ENCODE data around the gene RUNX1. TPM values are rescaled to one million over a fixed set of nuclear protein-coding genes. Genes with fewer than 3 reads are reported as not detected.

The RUNX1 gene
- total RNA-seq, 1 donor from 2014 or later: 23.9 TPM

DNA sequence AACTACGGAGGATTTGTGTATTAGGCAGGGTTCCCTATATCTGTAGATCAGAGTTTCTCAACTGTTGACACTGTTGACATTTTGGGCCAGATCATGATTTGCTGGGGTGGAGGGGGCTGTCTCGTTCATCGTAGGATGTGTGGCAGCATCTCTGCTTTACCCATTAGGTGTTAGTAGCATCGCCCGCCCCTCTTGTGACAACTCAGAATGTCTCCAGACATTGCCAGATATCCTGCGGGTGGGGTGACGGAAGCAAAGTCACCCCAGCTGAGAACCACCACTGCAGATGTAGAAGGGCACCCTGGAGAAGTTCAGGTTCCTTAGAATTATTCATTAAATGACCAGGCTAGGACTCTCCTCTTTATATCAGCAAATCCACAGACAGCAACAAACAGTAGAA, 254.4 kb downstream of the RUNX1 start:
- TF ChIP-seq, protein P1, sequence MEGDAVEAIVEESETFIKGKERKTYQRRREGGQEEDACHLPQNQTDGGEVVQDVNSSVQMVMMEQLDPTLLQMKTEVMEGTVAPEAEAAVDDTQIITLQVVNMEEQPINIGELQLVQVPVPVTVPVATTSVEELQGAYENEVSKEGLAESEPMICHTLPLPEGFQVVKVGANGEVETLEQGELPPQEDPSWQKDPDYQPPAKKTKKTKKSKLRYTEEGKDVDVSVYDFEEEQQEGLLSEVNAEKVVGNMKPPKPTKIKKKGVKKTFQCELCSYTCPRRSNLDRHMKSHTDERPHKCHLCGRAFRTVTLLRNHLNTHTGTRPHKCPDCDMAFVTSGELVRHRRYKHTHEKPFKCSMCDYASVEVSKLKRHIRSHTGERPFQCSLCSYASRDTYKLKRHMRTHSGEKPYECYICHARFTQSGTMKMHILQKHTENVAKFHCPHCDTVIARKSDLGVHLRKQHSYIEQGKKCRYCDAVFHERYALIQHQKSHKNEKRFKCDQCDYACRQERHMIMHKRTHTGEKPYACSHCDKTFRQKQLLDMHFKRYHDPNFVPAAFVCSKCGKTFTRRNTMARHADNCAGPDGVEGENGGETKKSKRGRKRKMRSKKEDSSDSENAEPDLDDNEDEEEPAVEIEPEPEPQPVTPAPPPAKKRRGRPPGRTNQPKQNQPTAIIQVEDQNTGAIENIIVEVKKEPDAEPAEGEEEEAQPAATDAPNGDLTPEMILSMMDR (IDR thresholded peaks at IDR 0.05): no peak
- Mint-ChIP-seq H3K36me3 (ENCODE audit: unreplicated experiment) (peaks cover 31% of the 10 kb centered on the region), H3K4me3 (ENCODE audit: unreplicated experiment) (no peak overlapping the region), H3K27ac (ENCODE audit: unreplicated experiment) (peak overlapping the region; percentile 81), H3K9me3 (ENCODE audit: unreplicated experiment) (no peaks in the 10 kb centered on the region), H3K27me3 (ENCODE audit: unreplicated experiment) (no peaks in the 10 kb centered on the region), H3K4me1 (ENCODE audit: unreplicated experiment) (peaks cover 9% of the 10 kb centered on the region)
- DNase-seq (ENCODE audit: extremely low spot score, unreplicated experiment): no peak

DNA sequence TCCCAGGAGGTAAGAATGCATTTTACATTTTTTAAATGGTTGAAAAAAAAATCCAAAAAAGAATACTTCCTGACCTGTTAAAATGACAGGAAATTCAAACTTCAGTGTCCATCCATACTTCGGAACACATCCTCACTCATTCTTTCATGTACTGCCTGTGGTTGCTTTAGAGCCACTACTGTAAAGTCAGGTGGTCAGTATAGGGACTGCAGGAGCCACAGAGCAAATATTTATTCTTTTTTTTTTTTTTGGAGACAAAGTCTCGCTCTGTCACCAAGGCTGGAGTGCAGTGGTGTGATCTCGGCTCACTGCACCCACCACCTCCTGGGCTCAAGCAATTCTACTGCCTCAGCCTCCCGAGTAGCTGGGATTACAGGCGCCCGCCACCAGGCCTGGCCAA, 255.6 kb downstream of the RUNX1 start:
- TF ChIP-seq, protein P1 (IDR thresholded peaks at IDR 0.05): no peak
- H3K4me3 Mint-ChIP-seq (ENCODE audit: unreplicated experiment): no peak overlapping the region
- no peak overlapping the region for H3K27ac Mint-ChIP-seq (ENCODE audit: unreplicated experiment)
- H3K4me1 Mint-ChIP-seq (ENCODE audit: unreplicated experiment): peaks cover 9% of the 10 kb centered on the region
- no peaks in the 10 kb centered on the region for H3K9me3 Mint-ChIP-seq (ENCODE audit: unreplicated experiment)
- H3K36me3 Mint-ChIP-seq (ENCODE audit: unreplicated experiment): peaks cover 25% of the 10 kb centered on the region
- H3K27me3 Mint-ChIP-seq (ENCODE audit: unreplicated experiment): no peaks in the 10 kb centered on the region
- no peak for DNase-seq (ENCODE audit: extremely low spot score, unreplicated experiment)

DNA sequence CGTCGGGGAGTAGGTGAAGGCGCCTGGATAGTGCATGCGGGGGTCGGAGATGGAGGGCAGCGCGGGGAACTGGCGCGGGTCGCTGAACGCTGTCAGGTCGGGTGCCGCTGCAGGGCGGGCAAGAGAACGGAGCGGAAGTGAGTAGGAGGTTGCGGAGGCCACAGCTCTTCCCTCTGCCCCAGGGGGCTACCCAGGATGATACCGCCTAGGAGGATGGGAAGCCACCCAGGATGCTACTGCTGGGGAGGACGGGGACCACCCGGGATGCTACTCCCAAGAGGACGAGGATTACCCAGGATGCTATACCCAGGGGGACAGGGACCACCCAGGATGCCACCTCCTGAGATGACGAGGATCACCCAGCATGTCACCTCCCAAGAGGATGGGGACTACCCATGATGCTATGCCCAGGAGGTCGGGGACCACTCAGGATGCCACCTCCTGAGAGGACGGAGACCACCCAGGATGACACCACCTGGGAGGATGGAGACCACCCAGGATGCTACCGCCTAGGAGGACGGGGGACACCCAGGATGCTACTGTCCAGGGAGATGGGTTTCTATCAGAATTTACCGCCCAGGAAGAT, 256.5 kb downstream of the RUNX1 start:
- no peak for DNase-seq (ENCODE audit: extremely low spot score, unreplicated experiment)
- peaks cover 18% of the 10 kb centered on the region for H3K36me3 Mint-ChIP-seq (ENCODE audit: unreplicated experiment)
- H3K9me3 Mint-ChIP-seq (ENCODE audit: unreplicated experiment): no peaks in the 10 kb centered on the region
- no peak overlapping the region for H3K27ac Mint-ChIP-seq (ENCODE audit: unreplicated experiment)
- H3K4me3 Mint-ChIP-seq (ENCODE audit: unreplicated experiment): no peak overlapping the region
- no peaks in the 10 kb centered on the region for H3K27me3 Mint-ChIP-seq (ENCODE audit: unreplicated experiment)
- peaks cover 9% of the 10 kb centered on the region for H3K4me1 Mint-ChIP-seq (ENCODE audit: unreplicated experiment)
- TF ChIP-seq, protein P1 (IDR thresholded peaks at IDR 0.05): no peak

DNA sequence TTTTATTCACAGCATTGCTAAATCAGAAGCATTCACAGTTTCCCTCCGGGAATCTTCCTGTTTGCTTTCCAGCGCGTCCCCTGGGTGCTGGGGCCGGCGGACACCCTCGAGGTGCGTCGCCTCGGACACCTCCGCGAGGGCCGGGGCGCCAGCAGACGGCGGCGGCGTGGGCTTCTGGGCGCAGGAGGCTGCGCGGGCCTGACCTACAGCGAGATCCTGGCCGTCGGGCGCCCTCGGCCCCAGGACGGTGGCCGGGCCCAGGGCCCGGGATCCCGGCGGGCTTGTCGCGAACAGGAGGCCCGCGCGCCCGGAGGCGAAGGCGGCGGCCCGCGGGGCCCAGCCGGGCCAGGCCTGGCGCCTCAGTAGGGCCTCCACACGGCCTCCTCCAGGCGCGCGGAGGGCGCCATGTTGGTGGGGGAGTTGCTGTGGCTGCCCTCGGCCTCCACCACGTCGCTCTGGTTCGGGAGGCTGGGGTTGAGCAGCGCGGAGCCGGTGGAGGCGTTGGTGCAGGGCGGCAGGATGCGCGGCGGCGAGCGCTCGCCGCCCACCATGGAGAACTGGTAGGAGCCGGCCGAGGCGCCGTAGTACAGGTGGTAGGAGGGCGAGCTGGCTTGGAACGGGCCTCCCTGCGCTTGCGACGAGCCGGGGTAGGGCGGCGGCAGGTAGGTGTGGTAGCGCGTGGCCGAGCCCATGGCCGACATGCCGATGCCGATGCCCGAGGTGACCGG, 257.2 kb downstream of the RUNX1 start:
- TF ChIP-seq, protein P1 (IDR thresholded peaks at IDR 0.05): no peak
- Mint-ChIP-seq H3K36me3 (ENCODE audit: unreplicated experiment) (peaks cover 16% of the 10 kb centered on the region), H3K27me3 (ENCODE audit: unreplicated experiment) (no peaks in the 10 kb centered on the region), H3K4me3 (ENCODE audit: unreplicated experiment) (no peak overlapping the region), H3K27ac (ENCODE audit: unreplicated experiment) (no peak overlapping the region), H3K9me3 (ENCODE audit: unreplicated experiment) (no peaks in the 10 kb centered on the region), H3K4me1 (ENCODE audit: unreplicated experiment) (peaks cover 9% of the 10 kb centered on the region)
- no peak for DNase-seq (ENCODE audit: extremely low spot score, unreplicated experiment)

DNA sequence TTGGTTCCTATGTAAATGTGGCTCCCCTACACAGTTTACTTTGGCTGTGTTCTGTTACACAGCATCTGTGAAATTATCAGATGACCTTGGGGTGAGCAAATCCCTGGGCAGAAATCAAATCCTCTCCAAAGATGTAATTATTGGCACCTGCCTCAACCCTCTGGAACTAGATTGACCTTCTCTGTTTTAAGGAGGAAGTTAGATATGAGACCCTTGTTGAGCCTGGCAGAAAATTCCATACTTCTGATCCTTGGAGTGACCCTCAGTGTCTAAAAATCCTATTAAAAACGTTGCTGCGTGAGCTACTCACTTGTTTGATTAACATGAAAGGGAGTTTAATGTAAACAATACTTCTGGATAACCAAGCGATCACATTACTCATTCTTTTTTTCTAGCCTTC, 258.3 kb downstream of the RUNX1 start:
- Mint-ChIP-seq H3K27me3 (ENCODE audit: unreplicated experiment) (no peaks in the 10 kb centered on the region), H3K27ac (ENCODE audit: unreplicated experiment) (no peak overlapping the region), H3K9me3 (ENCODE audit: unreplicated experiment) (no peaks in the 10 kb centered on the region), H3K4me3 (ENCODE audit: unreplicated experiment) (no peak overlapping the region), H3K36me3 (ENCODE audit: unreplicated experiment) (peaks cover 15% of the 10 kb centered on the region), H3K4me1 (ENCODE audit: unreplicated experiment) (peaks cover 9% of the 10 kb centered on the region)
- TF ChIP-seq, protein P1 (IDR thresholded peaks at IDR 0.05): no peak
- DNase-seq (ENCODE audit: extremely low spot score, unreplicated experiment): no peak

Measured in osteocyte (in vitro differentiated cells).